ENCODE results near the gene ABCA1. TPM values are rescaled to one million over a fixed set of nuclear protein-coding genes. Genes with fewer than 3 reads are reported as not detected.
"Not testable (repeated sequence)": the region's sequence is repeated elsewhere in the genome, so short reads cannot be mapped to it uniquely, and the experiment has no call there.

The ABCA1 gene
- total RNA-seq, 4 donors from 2014 or later: 4.2 to 43.7 (median 21.7) TPM

DNA sequence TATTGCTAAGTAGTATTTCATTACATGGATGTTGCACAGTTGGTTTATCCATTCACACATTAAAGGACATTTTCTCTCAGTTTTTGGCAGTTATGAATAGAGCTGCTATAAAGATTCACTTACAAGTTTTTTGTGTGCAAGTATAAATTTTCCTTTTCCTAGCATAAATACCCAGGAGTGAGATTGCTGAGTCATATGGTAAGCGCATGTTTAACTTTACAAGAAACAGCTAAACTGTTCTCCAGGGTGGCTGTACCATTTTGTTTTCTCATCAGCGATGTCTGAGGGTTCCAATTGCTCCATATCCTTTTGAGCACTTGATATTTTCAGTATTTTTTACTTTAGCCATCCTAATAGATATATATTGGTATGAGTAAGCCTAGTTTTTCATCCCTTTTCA, 16.4 kb upstream of the ABCA1 start:
- H3K9me3 ChIP-seq: no peaks in the 10 kb centered on the region
- no peak for DNase-seq
- H3K27ac ChIP-seq: no peak overlapping the region
- no peak overlapping the region for H3K4me3 ChIP-seq
- H3K36me3 ChIP-seq: no peaks in the 10 kb centered on the region
- H3K4me1 ChIP-seq: no peaks in the 10 kb centered on the region
- no peaks in the 10 kb centered on the region for H3K27me3 ChIP-seq
- no peak for TF ChIP-seq CTCF (IDR thresholded peaks at IDR 0.05)
- TF ChIP-seq POLR2A (IDR thresholded peaks at IDR 0.05): no peak

DNA sequence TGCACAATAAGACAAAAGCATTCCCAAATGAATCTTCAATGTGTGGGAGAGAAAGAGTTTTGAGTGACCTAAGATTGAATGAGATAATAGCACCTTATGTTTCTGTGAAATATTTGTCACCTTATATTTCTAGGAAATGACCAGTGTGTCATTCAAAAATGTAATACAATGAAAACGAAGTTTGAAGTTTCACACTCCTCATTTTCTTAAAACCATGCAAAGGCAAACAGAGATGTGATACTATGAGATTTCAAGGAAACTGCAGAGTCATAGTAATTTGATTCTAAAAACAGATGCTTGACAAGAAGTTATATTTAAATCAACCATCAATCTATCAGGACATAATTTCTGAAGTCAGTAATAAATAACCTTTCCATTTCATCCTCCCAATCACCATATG, 13.6 kb upstream of the ABCA1 start:
- Histone ChIP-seq H3K4me3 (no peak overlapping the region), H3K27me3 (no peaks in the 10 kb centered on the region), H3K9me3 (no peaks in the 10 kb centered on the region), H3K4me1 (no peaks in the 10 kb centered on the region), H3K27ac (no peak overlapping the region), H3K36me3 (no peaks in the 10 kb centered on the region)
- DNase-seq: no peak
- TF ChIP-seq POLR2A (IDR thresholded peaks at IDR 0.05): no peak

DNA sequence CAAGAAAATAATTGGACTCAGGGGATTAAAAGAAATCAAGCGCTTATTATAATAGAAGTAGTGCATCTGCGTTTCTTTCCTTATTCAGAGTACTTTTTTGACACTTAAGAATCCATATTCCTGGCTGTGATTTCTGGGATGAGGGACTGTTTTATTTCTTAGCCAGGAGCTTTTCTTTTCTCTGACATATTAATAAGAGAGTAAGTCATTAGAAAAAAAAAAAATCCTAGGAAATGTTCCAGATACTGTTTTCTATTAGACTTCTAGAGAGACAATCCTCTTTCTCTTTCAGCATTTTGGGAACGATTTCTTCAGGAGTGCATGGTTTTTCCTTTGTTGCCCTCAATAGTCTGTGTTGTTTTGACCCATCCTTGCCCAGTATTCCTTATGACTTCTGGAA, 8.3 kb upstream of the ABCA1 start:
- Histone ChIP-seq H3K4me3 (no peak overlapping the region), H3K9me3 (no peaks in the 10 kb centered on the region), H3K4me1 (no peaks in the 10 kb centered on the region), H3K27ac (no peak overlapping the region), H3K36me3 (no peaks in the 10 kb centered on the region), H3K27me3 (no peaks in the 10 kb centered on the region)
- TF ChIP-seq POLR2A (IDR thresholded peaks at IDR 0.05): no peak
- no peak for TF ChIP-seq CTCF (IDR thresholded peaks at IDR 0.05)
- no peak for DNase-seq

DNA sequence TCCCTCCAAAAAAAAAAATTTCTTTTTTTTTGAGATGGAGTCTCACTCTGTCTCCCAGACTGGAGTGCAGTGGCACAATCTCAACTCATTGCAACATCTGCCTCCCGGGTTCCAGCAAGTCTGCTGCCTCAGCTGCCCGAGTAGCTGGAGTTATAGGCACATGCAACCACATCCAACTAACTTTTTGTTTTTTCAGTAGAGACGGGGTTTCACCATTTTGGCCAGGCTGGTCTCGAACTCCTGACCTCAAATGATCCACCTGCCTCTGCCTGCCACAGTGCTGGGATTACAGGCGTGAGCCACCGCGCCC, 7.5 kb upstream of the ABCA1 start:
- H3K27me3 ChIP-seq, H3K9me3 ChIP-seq, H3K4me3 ChIP-seq, H3K27ac ChIP-seq, H3K36me3 ChIP-seq, H3K4me1 ChIP-seq, DNase-seq: not testable (repeated sequence)

DNA sequence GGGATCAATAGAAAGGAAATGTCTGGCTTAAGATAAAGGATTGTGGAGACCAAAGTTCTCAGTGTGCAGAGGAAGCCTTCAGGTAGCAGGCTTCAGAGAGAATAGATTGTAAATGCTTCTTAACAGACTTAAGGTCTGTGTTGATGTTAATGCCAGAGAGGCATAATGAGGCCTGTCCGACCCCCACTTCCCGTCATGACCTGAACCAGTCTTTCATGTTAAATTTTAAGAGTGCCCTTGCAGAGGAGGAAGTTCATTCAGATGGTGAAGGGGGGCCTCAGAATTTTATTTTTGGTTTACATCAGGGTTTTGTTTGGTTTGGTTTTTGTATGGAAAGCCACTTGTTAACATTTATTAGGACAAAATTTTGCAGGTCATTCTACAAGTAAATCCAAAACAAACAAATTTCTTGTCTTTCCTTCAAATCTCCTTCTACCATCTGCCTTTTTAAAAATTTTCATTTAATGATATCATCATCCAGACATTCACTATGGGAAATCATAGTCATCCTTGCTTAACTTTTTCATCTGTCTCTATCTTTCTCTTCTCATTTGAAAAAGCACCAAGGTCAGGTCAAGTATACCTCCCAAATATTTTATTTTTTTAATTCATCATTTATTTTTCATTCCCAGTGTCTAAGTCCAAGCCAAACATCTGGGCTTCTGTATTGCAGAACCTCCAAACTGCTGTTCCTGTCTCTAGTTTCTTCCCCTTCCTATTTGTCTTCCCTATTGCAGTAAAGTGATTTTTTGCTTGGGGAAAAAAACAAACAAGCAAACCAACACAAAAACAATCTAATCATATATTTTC, 6.9 kb upstream of the ABCA1 start:
- no peak for DNase-seq
- Histone ChIP-seq H3K27ac (no peak overlapping the region), H3K36me3 (no peaks in the 10 kb centered on the region), H3K27me3 (no peaks in the 10 kb centered on the region), H3K9me3 (no peaks in the 10 kb centered on the region), H3K4me3 (no peak overlapping the region), H3K4me1 (no peaks in the 10 kb centered on the region)
- TF ChIP-seq POLR2A (IDR thresholded peaks at IDR 0.05) (no peak), CTCF (IDR thresholded peaks at IDR 0.05) (no peak)

DNA sequence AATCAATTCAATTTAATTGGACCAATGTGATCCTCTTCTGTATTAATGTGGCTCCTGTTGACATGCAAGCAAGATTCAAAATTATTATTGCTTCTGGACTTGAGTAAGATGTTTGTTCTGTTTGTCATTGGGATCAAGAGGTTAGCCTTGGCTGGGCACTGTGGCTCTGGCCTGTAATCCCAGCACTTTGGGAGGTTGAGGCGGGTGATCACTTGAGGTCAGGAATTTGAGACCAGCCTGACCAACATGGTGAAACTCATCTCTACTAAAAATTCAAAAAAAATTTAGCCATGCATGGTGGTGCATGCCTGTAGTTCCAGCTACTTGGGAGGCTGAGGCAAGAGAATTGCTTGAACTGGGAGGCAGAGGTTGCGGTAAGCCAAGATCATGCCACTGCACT, 5.1 kb upstream of the ABCA1 start:
- not testable (repeated sequence) for H3K4me3 ChIP-seq, H3K9me3 ChIP-seq, DNase-seq, H3K27ac ChIP-seq, H3K36me3 ChIP-seq, H3K27me3 ChIP-seq, H3K4me1 ChIP-seq

- DNase-seq: no peak
- Histone ChIP-seq H3K4me3 (no peak overlapping the region), H3K27ac (no peak overlapping the region), H3K36me3 (no peaks in the 10 kb centered on the region), H3K4me1 (no peaks in the 10 kb centered on the region), H3K9me3 (no peaks in the 10 kb centered on the region), H3K27me3 (no peaks in the 10 kb centered on the region)
- no peak for TF ChIP-seq POLR2A (IDR thresholded peaks at IDR 0.05)
- TF ChIP-seq CTCF (IDR thresholded peaks at IDR 0.05): no peak
These were observed 3.3 kb upstream of the ABCA1 start for GRCh38 chr9:104931256-104931655.

Data from Peyer's patch (tissue), 4 donors.